ENCODE results near the gene PRKG2.

Gene PRKG2

DNA sequence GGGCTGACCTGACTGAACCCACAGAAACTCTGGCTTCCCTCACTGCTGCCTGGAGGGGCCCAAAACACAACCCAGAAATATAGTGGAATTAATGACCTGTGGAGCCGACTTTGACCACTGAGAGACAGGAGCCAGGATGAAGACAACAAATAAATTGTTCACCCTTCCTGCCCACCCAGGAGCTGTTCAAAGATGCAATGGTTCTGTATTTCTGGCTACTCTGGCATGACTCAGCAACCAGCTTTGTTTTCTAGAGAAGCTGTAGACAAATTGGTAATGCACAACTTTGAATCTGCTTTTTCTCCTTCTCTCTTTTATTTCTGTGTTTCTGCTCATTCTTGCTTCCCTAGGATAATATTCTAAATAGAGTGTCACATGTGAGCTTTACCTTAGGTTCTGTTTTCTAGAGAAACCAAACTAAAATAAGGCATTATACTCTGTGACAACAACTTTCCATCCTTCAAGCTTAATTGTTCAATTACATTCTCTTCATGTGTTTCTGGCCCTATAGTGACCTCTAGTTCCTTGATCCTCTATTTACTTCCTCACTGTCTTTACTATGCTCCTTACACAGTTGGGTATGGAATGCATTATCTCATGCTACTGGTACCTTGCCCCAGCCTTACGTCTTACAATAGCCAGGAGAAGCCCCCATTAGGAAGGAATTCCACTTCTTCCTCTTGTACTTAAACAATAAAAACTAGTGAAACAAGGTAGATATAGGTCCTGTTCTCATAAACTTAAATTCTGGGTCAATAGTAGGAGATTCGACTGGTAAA is 6.5 kb upstream of the PRKG2 start:
- TF ChIP-seq EZH2 (IDR thresholded peaks at IDR 0.05) (no peak), FOXP2 (optimal IDR thresholded peaks at IDR 0.05; ENCODE audit: control extremely low read depth, extremely low read length, insufficient read depth) (no peak), POLR2AphosphoS5 (IDR thresholded peaks at IDR 0.05; ENCODE audit: borderline replicate concordance, low read depth, low read length) (no peak)
- DNase-seq (ENCODE audit: low read depth, low spot score) = no peak
- Histone ChIP-seq H3K27ac (no peak overlapping the region), H3K36me3 (ENCODE audit: insufficient read depth, low read length) (no peaks in the 10 kb centered on the region), H3K9me3 (ENCODE audit: low read depth, low read length) (no peaks in the 10 kb centered on the region), H3K9ac (ENCODE audit: insufficient read length) (no peak overlapping the region), H3K4me3 (no peak overlapping the region)

DNA sequence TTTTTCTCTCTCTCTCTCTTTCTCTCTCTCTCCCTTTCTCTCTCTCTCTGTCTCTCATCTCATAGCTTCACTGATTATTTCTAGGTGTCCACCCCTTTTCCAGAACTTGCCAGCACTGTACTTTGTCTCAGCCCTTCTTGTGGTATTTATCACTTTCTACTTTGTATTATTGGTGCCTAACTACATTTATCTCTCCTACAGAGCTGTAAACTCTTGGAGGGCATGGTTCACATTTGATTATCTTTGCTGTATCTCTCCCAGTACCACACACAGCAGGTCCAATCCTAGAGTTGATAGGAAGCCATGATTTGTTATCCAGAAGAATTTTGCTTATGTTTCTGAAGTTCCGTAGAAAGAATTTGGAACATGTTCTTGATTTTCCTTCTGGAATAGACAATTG is 5.2 kb upstream of the PRKG2 start:
- H3K36me3 ChIP-seq (ENCODE audit: insufficient read depth, low read length) = no peaks in the 10 kb centered on the region
- no peaks in the 10 kb centered on the region for H3K9me3 ChIP-seq (ENCODE audit: low read depth, low read length)
- H3K27ac ChIP-seq = no peak overlapping the region
- H3K4me3 ChIP-seq = no peak overlapping the region
- no peak overlapping the region for H3K9ac ChIP-seq (ENCODE audit: insufficient read length)
- TF ChIP-seq EZH2 (IDR thresholded peaks at IDR 0.05) = no peak
- no peak for DNase-seq (ENCODE audit: low read depth, low spot score)

- no peaks in the 10 kb centered on the region for H3K9me3 ChIP-seq (ENCODE audit: low read depth, low read length)
- no peak overlapping the region for H3K27ac ChIP-seq
- H3K36me3 ChIP-seq (ENCODE audit: insufficient read depth, low read length) = no peaks in the 10 kb centered on the region
- H3K9ac ChIP-seq (ENCODE audit: insufficient read length) = no peak overlapping the region
- no peak for TF ChIP-seq POLR2AphosphoS5 (IDR thresholded peaks at IDR 0.05; ENCODE audit: borderline replicate concordance, low read depth, low read length)
- TF ChIP-seq EZH2 (IDR thresholded peaks at IDR 0.05) = no peak
- DNase-seq (ENCODE audit: low read depth, low spot score) = no peak
- H3K4me3 ChIP-seq = no peak overlapping the region
These were observed 3.2 kb upstream of the PRKG2 start for GRCh38 chr4:81218206-81218605.

- Histone ChIP-seq H3K36me3 (ENCODE audit: insufficient read depth, low read length) (no peaks in the 10 kb centered on the region), H3K9ac (ENCODE audit: insufficient read length) (no peak overlapping the region), H3K27ac (no peak overlapping the region), H3K4me3 (no peak overlapping the region), H3K9me3 (ENCODE audit: low read depth, low read length) (no peaks in the 10 kb centered on the region)
- DNase-seq (ENCODE audit: low read depth, low spot score) = no peak
- no peak for TF ChIP-seq FOXP2 (optimal IDR thresholded peaks at IDR 0.05; ENCODE audit: control extremely low read depth, extremely low read length, insufficient read depth)
- TF ChIP-seq EZH2 (IDR thresholded peaks at IDR 0.05) = no peak
- TF ChIP-seq POLR2AphosphoS5 (IDR thresholded peaks at IDR 0.05; ENCODE audit: borderline replicate concordance, low read depth, low read length) = no peak
These were observed 2.8 kb upstream of the PRKG2 start for GRCh38 chr4:81217779-81218178.

DNA sequence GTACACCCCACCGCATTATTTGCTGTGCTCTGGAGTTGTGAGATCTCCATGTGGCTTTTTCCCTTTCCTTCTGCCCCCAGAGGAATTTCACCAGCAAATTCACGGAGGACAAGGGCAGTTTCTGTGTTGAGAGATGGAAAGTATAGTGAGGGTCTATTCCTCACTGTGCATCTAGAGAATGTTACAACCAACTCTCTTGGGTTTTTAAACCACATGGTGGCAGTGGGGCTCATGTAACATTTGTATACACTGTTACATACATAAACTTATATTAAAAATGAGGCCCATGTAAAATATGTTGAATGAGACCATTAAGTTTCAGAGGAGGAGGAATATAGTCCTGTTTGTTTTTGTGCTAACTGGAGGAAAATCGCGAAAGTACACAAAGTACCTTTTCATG is 909 bp upstream of the PRKG2 start:
- Histone ChIP-seq H3K36me3 (ENCODE audit: insufficient read depth, low read length) (no peaks in the 10 kb centered on the region), H3K27ac (no peak overlapping the region), H3K9me3 (ENCODE audit: low read depth, low read length) (no peaks in the 10 kb centered on the region), H3K9ac (ENCODE audit: insufficient read length) (no peak overlapping the region), H3K4me3 (no peak overlapping the region)
- DNase-seq (ENCODE audit: low read depth, low spot score) = no peak
- 0 out of 2 replicates have a peak, but pooled peaks have one; percentile 4 for TF ChIP-seq POLR2AphosphoS5 (IDR thresholded peaks at IDR 0.05; ENCODE audit: borderline replicate concordance, low read depth, low read length)
- no peak for TF ChIP-seq EZH2 (IDR thresholded peaks at IDR 0.05)

DNA sequence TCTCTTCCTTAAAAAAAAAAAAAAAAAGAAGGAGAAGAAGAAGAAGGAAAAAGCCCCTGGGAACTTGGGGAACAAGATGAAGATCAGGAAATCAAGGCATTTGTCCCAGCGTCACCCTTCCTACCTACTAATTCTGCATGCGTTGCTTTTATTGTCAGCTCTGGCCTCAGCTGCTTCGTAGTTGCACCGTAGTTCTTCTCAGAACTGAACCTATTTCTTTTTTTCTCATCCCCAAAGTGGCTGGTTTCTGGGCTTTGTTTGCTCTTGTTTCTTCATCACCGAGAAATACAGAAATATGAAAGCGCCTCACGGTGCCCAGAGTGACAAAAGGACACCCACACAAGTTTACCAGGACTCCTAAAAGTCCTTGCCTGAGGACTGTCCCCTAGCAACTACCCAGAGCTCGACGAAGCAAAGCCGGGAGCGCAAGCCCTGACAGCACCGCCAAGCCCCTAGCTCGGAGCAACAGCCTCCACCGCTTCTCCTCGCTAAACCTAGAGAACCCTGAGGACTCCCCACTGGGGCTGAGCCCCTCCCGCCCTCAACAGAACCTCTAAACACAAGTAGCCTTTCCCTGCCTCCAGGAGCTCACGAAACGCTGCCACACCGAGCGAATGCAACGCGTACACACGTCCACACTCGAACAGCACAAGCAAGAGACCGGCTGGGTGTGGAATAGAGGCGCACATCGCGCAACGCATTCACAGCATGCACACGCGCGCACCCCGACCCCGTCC is 710 bp downstream of the PRKG2 start:
- H3K36me3 ChIP-seq (ENCODE audit: insufficient read depth, low read length) = no peaks in the 10 kb centered on the region
- DNase-seq (ENCODE audit: low read depth, low spot score) = no peak
- TF ChIP-seq EZH2 (IDR thresholded peaks at IDR 0.05) (no peak), FOXP2 (optimal IDR thresholded peaks at IDR 0.05; ENCODE audit: control extremely low read depth, extremely low read length, insufficient read depth) (no peak), POLR2AphosphoS5 (IDR thresholded peaks at IDR 0.05; ENCODE audit: borderline replicate concordance, low read depth, low read length) (no peak)
- H3K9ac ChIP-seq (ENCODE audit: insufficient read length) = no peak overlapping the region
- H3K9me3 ChIP-seq (ENCODE audit: low read depth, low read length) = no peaks in the 10 kb centered on the region
- peak overlapping the region; percentile 81 for H3K4me3 ChIP-seq
- H3K27ac ChIP-seq = no peak overlapping the region

DNA sequence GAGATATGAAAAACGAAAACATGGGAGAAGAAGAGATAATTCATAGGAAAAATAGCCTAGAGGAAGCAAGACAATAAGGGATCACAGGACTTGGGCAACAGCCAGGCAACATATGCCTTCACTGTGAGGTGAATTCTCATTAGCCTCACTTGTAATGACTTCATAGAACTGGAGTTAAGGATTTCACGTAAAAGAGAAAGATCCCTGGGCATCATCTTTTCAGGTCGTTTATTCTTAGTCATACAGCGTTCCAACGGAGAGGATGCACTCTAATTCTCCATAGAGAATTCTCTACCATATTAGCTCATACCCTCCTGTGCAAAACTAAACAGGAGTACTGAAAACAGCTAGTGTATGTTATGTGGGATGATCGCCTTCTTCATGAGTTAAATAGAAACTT is 1.4 kb downstream of the PRKG2 start:
- DNase-seq (ENCODE audit: low read depth, low spot score) = no peak
- Histone ChIP-seq H3K9me3 (ENCODE audit: low read depth, low read length) (no peaks in the 10 kb centered on the region), H3K36me3 (ENCODE audit: insufficient read depth, low read length) (no peaks in the 10 kb centered on the region), H3K9ac (ENCODE audit: insufficient read length) (no peak overlapping the region), H3K4me3 (no peak overlapping the region), H3K27ac (no peak overlapping the region)
- TF ChIP-seq FOXP2 (optimal IDR thresholded peaks at IDR 0.05; ENCODE audit: control extremely low read depth, extremely low read length, insufficient read depth) (no peak), EZH2 (IDR thresholded peaks at IDR 0.05) (no peak), POLR2AphosphoS5 (IDR thresholded peaks at IDR 0.05; ENCODE audit: borderline replicate concordance, low read depth, low read length) (no peak)

- no peak overlapping the region for H3K4me3 ChIP-seq
- H3K27ac ChIP-seq = no peak overlapping the region
- H3K9me3 ChIP-seq (ENCODE audit: low read depth, low read length) = no peaks in the 10 kb centered on the region
- H3K9ac ChIP-seq (ENCODE audit: insufficient read length) = no peak overlapping the region
- no peak for DNase-seq (ENCODE audit: low read depth, low spot score)
- no peaks in the 10 kb centered on the region for H3K36me3 ChIP-seq (ENCODE audit: insufficient read depth, low read length)
- TF ChIP-seq FOXP2 (optimal IDR thresholded peaks at IDR 0.05; ENCODE audit: control extremely low read depth, extremely low read length, insufficient read depth) (no peak), EZH2 (IDR thresholded peaks at IDR 0.05) (no peak), POLR2AphosphoS5 (IDR thresholded peaks at IDR 0.05; ENCODE audit: borderline replicate concordance, low read depth, low read length) (no peak)
These were observed 3.1 kb downstream of the PRKG2 start for GRCh38 chr4:81211956-81212355.

- Histone ChIP-seq H3K9me3 (ENCODE audit: low read depth, low read length) (no peaks in the 10 kb centered on the region), H3K27ac (no peak overlapping the region), H3K9ac (ENCODE audit: insufficient read length) (no peak overlapping the region), H3K4me3 (no peak overlapping the region), H3K36me3 (ENCODE audit: insufficient read depth, low read length) (no peaks in the 10 kb centered on the region)
- TF ChIP-seq EZH2 (IDR thresholded peaks at IDR 0.05) (no peak), FOXP2 (optimal IDR thresholded peaks at IDR 0.05; ENCODE audit: control extremely low read depth, extremely low read length, insufficient read depth) (no peak), POLR2AphosphoS5 (IDR thresholded peaks at IDR 0.05; ENCODE audit: borderline replicate concordance, low read depth, low read length) (peak; percentile 41; the same call in 1 of the 2 replicates)
- peak; percentile 93 for DNase-seq (ENCODE audit: low read depth, low spot score)
These were observed 7.2 kb downstream of the PRKG2 start for GRCh38 chr4:81207828-81208227.

Data from SK-N-MC (cell line).